ENCODE data around the gene UBE2E3.
A peak's percentile ranks its signal among the peaks of the same experiment; 100 is the strongest.

DNA sequence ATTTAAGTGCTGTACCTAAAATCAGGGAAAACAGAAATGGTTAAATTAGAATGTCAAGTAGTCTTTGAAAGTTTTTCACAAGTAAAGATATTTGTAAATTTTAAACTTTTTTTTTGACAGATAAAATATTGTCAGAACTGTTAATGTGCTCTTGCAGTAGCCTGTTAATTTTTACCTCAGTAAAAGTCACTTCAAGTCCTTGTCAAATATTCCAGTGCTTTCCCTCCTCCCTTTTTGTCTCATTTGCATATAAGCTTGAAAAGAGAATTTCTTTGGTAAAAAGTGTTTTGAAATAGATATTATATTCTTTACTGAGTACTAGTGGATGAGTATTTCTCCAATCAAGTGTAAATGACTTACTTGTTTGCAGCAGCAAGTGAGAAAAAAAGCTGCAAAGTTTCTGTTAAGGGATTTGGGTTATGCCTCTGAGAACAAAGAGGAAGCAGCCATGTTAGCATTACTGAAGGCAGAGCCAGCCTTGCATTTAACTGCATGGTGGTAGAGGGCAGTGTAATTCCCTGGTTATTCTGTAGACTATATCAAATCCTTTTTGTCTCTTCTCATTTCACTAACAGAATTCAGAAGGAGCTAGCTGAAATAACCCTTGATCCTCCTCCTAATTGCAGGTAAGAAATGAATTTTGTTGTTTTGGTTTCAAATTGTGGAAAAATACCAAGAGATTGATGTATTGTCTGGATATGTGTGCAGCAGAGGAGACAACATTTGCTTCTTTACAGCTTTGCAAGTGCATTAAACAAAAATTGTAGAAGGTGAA, 3.2 kb downstream of the UBE2E3 start:
- TF ChIP-seq POLR2AphosphoS5 (IDR thresholded peaks at IDR 0.05; ENCODE audit: borderline replicate concordance, low read depth, low read length) (peak; percentile 39; the same call in 1 of the 2 replicates), EZH2 (IDR thresholded peaks at IDR 0.05) (no peak), FOXP2 (optimal IDR thresholded peaks at IDR 0.05; ENCODE audit: control extremely low read depth, extremely low read length, insufficient read depth) (no peak)
